Esophagus squamous epithelium (tissue), 5 donors: ENCODE measurements around the gene OGFOD2. TPM values are rescaled to one million over a fixed set of nuclear protein-coding genes. Genes with fewer than 3 reads are reported as not detected.
A peak's percentile ranks its signal among the peaks of the same experiment; 100 is the strongest.
"Not testable (repeated sequence)": the region's sequence is repeated elsewhere in the genome, so short reads cannot be mapped to it uniquely, and the experiment has no call there.

Experiments used
- DNase-seq: peaks from one replicate; lab custom pipeline; 2025; lab: John Stamatoyannopoulos, UW
- H3K27ac ChIP-seq, 4 donors: fragments of 200-600 bp; sonication (generic); one replicate each; pipeline ENCODE4 v1.5.1; 2016 to 2019; ENCODE audit warnings: mild to moderate bottlenecking in 1 of 4
- H3K27me3 ChIP-seq, 4 donors: fragments of 200-600 bp; sonication (generic); 1 replicate in 3 of 4; 2 replicates in 1 of 4; pipeline versions ENCODE4 v1.5.1 to v1.6.0; 2017 to 2021; ENCODE audit warnings: antibody characterized with exemption in 1 of 4
- H3K36me3 ChIP-seq, 3 donors: fragments of 200-600 bp; sonication (generic); one replicate each; pipeline ENCODE4 v1.5.1; 2016 to 2019
- H3K4me1 ChIP-seq, 3 donors: fragments of 200-600 bp; sonication (generic); one replicate each; pipeline ENCODE4 v1.5.1; 2017 to 2019
- H3K4me3 ChIP-seq, 4 donors: fragments of 200-600 bp; sonication (generic); 1 replicate in 3 of 4; 2 replicates in 1 of 4; pipeline ENCODE4 v1.5.1; 2016 to 2019; ENCODE audit warnings: mild to moderate bottlenecking in 2 of 4, moderate library complexity in 1 of 4
- H3K9me3 ChIP-seq, 3 donors: fragments of 200-600 bp; sonication (generic); one replicate each; pipeline ENCODE4 v1.5.1; 2016 to 2019
- CTCF ChIP-seq, 6 experiments: fragments of 450-650 bp in 4 of 6; fragments of 200-600 bp in 2 of 6; sonication (generic) in 2 of 6; IDR thresholded peaks; one replicate each; pipeline ENCODE4 v1.5.1; 2016 to 2019; ENCODE audit warnings: antibody characterized with exemption in 6 of 6, mild to moderate bottlenecking in 4 of 6, moderate library complexity in 4 of 6
- POLR2A ChIP-seq, 4 donors: fragments of 450-650 bp; IDR thresholded peaks; one replicate each; pipeline ENCODE4 v1.6.1; 2017; ENCODE audit warnings: antibody characterized with exemption in 4 of 4, mild to moderate bottlenecking in 4 of 4, moderate library complexity in 3 of 4
- WGBS, 2 donors: methylation state at CpG; one replicate each; pipeline ENCODE4 v1.1.5; 2018; 5-methylcytosine and 5-hydroxymethylcytosine counted together
- intact Hi-C: fragments of 100-400 bp; cut with DNase I; formaldehyde crosslinking; loops from one replicate; pipeline ENCODE4 v1.15.0; 2022
- total RNA-seq, 4 donors: library from RNA; depleted of rRNA; stranded (reverse); fragments of >200 nt; gene quantifications; one replicate each; pipeline ENCODE4 v1.1.0, GENCODE V29; 2016
- donor health status: DM: yes; HTN: yes; CAD: no.

Gene OGFOD2
- total RNA-seq, 4 donors from 2014 or later, result 8.5 to 13.9 (median 11.3) TPM

GRCh38 chr12:122939125-122939524 lies 35.9 kb upstream of the OGFOD2 start:
- no peak for DNase-seq
- Histone ChIP-seq H3K4me3 (no peak overlapping the region), H3K27ac (no peak overlapping the region), H3K27me3 (no peaks in the 10 kb centered on the region), H3K36me3 (peaks cover 0 to 15% (median 0%) of the 10 kb centered on the region in 3 donors), H3K4me1 (peaks cover 3 to 28% (median 11%) of the 10 kb centered on the region in 3 donors), H3K9me3 (no peaks in the 10 kb centered on the region)
- intact Hi-C loops, result no loop called here
- WGBS, 2 donors, result 82 to 86% methylated on average over 4 of the region's 4 CpGs
- no peak for TF ChIP-seq POLR2A (IDR thresholded peaks at IDR 0.05)
- no peak for TF ChIP-seq CTCF (IDR thresholded peaks at IDR 0.05)

- H3K4me1 ChIP-seq, result peaks cover 24 to 50% (median 30%) of the 10 kb centered on the region in 3 donors
- H3K4me3 ChIP-seq, DNase-seq, H3K27ac ChIP-seq, H3K36me3 ChIP-seq, H3K9me3 ChIP-seq, intact Hi-C loops, H3K27me3 ChIP-seq: not testable (repeated sequence)
- 42 to 74% methylated on average over 5 of the region's 5 CpGs for WGBS, 2 donors
These were observed 33.7 kb upstream of the OGFOD2 start for GRCh38 chr12:122941351-122941750.

GRCh38 chr12:122942637-122943036 lies 32.4 kb upstream of the OGFOD2 start:
- peaks cover 33 to 63% (median 43%) of the 10 kb centered on the region in 3 donors for H3K4me1 ChIP-seq

GRCh38 chr12:122943196-122943595 lies 31.8 kb upstream of the OGFOD2 start:
- DNase-seq, result no peak
- TF ChIP-seq POLR2A (IDR thresholded peaks at IDR 0.05), result no peak
- TF ChIP-seq CTCF (IDR thresholded peaks at IDR 0.05), result no peak
- peaks cover 33 to 68% (median 46%) of the 10 kb centered on the region in 3 donors for H3K4me1 ChIP-seq
- no peaks in the 10 kb centered on the region for H3K36me3 ChIP-seq
- no peaks in the 10 kb centered on the region for H3K27me3 ChIP-seq
- WGBS, 2 donors, result 68 to 70% methylated on average over 13 of the region's 13 CpGs
- no peak overlapping the region for H3K4me3 ChIP-seq
- no peaks in the 10 kb centered on the region for H3K9me3 ChIP-seq
- peak overlapping the region in 3 of 4 donors; percentile 57 to 74 (median 64) for H3K27ac ChIP-seq
- intact Hi-C loops, result no loop called here

More at GRCh38 chr12:122942637-122943036, 32.4 kb upstream of the OGFOD2 start:
- intact Hi-C loops, result no loop called here
- TF ChIP-seq CTCF (IDR thresholded peaks at IDR 0.05) (no peak), POLR2A (IDR thresholded peaks at IDR 0.05) (no peak)
- no peak for DNase-seq
- Histone ChIP-seq H3K4me3 (no peak overlapping the region), H3K36me3 (no peaks in the 10 kb centered on the region), H3K27me3 (no peaks in the 10 kb centered on the region), H3K9me3 (no peaks in the 10 kb centered on the region), H3K27ac (peak overlapping the region; percentile 29 to 74 (median 60))
- WGBS, 2 donors, result 92 to 100% methylated on average over 2 of the region's 2 CpGs

GRCh38 chr12:122944605-122945592 lies 30.1 kb upstream of the OGFOD2 start:
- Histone ChIP-seq H3K4me1 (peaks cover 33 to 69% (median 46%) of the 10 kb centered on the region in 3 donors), H3K9me3 (no peaks in the 10 kb centered on the region), H3K27ac (peak overlapping the region; percentile 23 to 74 (median 58)), H3K36me3 (no peaks in the 10 kb centered on the region), H3K27me3 (no peaks in the 10 kb centered on the region), H3K4me3 (no peak overlapping the region)
- no peak for DNase-seq
- 36 to 54% methylated on average over 4 of the region's 14 CpGs for WGBS, 2 donors
- intact Hi-C loops, result no loop called here
- TF ChIP-seq POLR2A (IDR thresholded peaks at IDR 0.05), result no peak
- no peak for TF ChIP-seq CTCF (IDR thresholded peaks at IDR 0.05)
